ENCODE measurements around the gene SLC6A20.

GRCh38 chr3:45838466-45838865 lies 42.1 kb upstream of the SLC6A20 start:
- TF ChIP-seq, protein P1, sequence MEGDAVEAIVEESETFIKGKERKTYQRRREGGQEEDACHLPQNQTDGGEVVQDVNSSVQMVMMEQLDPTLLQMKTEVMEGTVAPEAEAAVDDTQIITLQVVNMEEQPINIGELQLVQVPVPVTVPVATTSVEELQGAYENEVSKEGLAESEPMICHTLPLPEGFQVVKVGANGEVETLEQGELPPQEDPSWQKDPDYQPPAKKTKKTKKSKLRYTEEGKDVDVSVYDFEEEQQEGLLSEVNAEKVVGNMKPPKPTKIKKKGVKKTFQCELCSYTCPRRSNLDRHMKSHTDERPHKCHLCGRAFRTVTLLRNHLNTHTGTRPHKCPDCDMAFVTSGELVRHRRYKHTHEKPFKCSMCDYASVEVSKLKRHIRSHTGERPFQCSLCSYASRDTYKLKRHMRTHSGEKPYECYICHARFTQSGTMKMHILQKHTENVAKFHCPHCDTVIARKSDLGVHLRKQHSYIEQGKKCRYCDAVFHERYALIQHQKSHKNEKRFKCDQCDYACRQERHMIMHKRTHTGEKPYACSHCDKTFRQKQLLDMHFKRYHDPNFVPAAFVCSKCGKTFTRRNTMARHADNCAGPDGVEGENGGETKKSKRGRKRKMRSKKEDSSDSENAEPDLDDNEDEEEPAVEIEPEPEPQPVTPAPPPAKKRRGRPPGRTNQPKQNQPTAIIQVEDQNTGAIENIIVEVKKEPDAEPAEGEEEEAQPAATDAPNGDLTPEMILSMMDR (IDR thresholded peaks at IDR 0.05; ENCODE audit: low read depth, low read length, missing input control): no peak
- no peak for TF ChIP-seq HNF4G (IDR thresholded peaks at IDR 0.05)
- TF ChIP-seq MAX (IDR thresholded peaks at IDR 0.05): no peak
